Tibial nerve (tissue), 4 donors: ENCODE measurements around the gene SLC8B1. TPM values are rescaled to one million over a fixed set of nuclear protein-coding genes. Genes with fewer than 3 reads are reported as not detected.

ENCODE experiments used
- DNase-seq, 2 donors: peaks; one replicate each; pipeline ENCODE4 v3.0.0-alpha.2; 2019; ENCODE audit warnings: low spot score in 2 of 2
- H3K27ac ChIP-seq, 4 donors: fragments of 200-600 bp; sonication (generic) in 3 of 4; one replicate each; pipeline ENCODE4 v1.5.1; 2017 to 2019; ENCODE audit warnings: mild to moderate bottlenecking in 1 of 4
- H3K27me3 ChIP-seq, 2 donors: fragments of 200-600 bp; sonication (generic) in 1 of 2; one replicate each; pipeline versions ENCODE4 v1.5.1 to v1.6.0; 2017 to 2019
- H3K36me3 ChIP-seq, 3 donors: fragments of 200-600 bp; sonication (generic); one replicate each; pipeline ENCODE4 v1.5.1; 2018 to 2019
- H3K4me1 ChIP-seq, 4 donors: fragments of 200-600 bp; sonication (generic) in 3 of 4; one replicate each; pipeline ENCODE4 v1.5.1; 2017 to 2019
- H3K4me3 ChIP-seq, 4 donors: fragments of 200-600 bp; sonication (generic) in 3 of 4; one replicate each; pipeline ENCODE4 v1.5.1; 2017 to 2019; ENCODE audit warnings: mild to moderate bottlenecking in 1 of 4, moderate library complexity in 1 of 4
- H3K9me3 ChIP-seq, 4 donors: fragments of 200-600 bp; sonication (generic) in 3 of 4; one replicate each; pipeline ENCODE4 v1.5.1; 2017 to 2019
- CTCF ChIP-seq, 5 experiments: fragments of 200-600 bp in 3 of 5; fragments of 450-650 bp in 2 of 5; sonication (generic) in 3 of 5; IDR thresholded peaks; one replicate each; pipeline ENCODE4 v1.5.1; 2016 to 2019; ENCODE audit warnings: antibody characterized with exemption in 5 of 5, mild to moderate bottlenecking in 3 of 5, moderate library complexity in 2 of 5
- EP300 ChIP-seq, 2 donors: sonication (generic); formaldehyde crosslinking; IDR thresholded peaks; one replicate each; pipeline ENCODE4 v1.6.1; 2017; ENCODE audit warnings: antibody characterized with exemption in 2 of 2, mild to moderate bottlenecking in 1 of 2
- POLR2A ChIP-seq, 2 donors: fragments of 450-650 bp; IDR thresholded peaks; one replicate each; pipeline ENCODE4 v1.6.1; 2017; ENCODE audit warnings: antibody characterized with exemption in 2 of 2, mild to moderate bottlenecking in 2 of 2, moderate library complexity in 2 of 2
- WGBS, 2 donors: methylation state at CpG; one replicate each; pipeline ENCODE4 v1.1.5; 2018; 5-methylcytosine and 5-hydroxymethylcytosine counted together
- total RNA-seq, 4 donors: library from RNA; depleted of rRNA; stranded (reverse); fragments of >200 nt; gene quantifications; one replicate each; pipeline ENCODE4 v1.1.0, GENCODE V29; 2016

SLC8B1 gene
- total RNA-seq, 4 donors from 2014 or later, result 52.0 to 73.5 (median 61.2) TPM

- Histone ChIP-seq H3K36me3 (peaks cover 0 to 82% (median 9%) of the 10 kb centered on the region in 3 donors), H3K4me3 (no peak overlapping the region), H3K27ac (no peak overlapping the region), H3K9me3 (no peaks in the 10 kb centered on the region), H3K27me3 (no peaks in the 10 kb centered on the region), H3K4me1 (peaks cover 0 to 22% (median 14%) of the 10 kb centered on the region in 4 donors)
- DNase-seq, result no peak
- WGBS, 2 donors, result 94 to 97% methylated on average over 10 of the region's 10 CpGs
- TF ChIP-seq CTCF (IDR thresholded peaks at IDR 0.05) (no peak), POLR2A (IDR thresholded peaks at IDR 0.05) (no peak), EP300 (IDR thresholded peaks at IDR 0.05) (no peak)
Observed at GRCh38 chr12:113276946-113277500, 57.9 kb downstream of the SLC8B1 start.

- H3K4me1 ChIP-seq, result peaks cover 0 to 29% (median 16%) of the 10 kb centered on the region in 4 donors
- TF ChIP-seq EP300 (IDR thresholded peaks at IDR 0.05), result no peak
- TF ChIP-seq CTCF (IDR thresholded peaks at IDR 0.05), result no peak
- TF ChIP-seq POLR2A (IDR thresholded peaks at IDR 0.05), result no peak
- no peak overlapping the region for H3K4me3 ChIP-seq
- peaks cover 0 to 79% (median 9%) of the 10 kb centered on the region in 3 donors for H3K36me3 ChIP-seq
- no peaks in the 10 kb centered on the region for H3K9me3 ChIP-seq
- 66 to 68% methylated on average over 8 of the region's 8 CpGs for WGBS, 2 donors
- DNase-seq, result no peak
- no peaks in the 10 kb centered on the region for H3K27me3 ChIP-seq
- no peak overlapping the region for H3K27ac ChIP-seq
Observed at GRCh38 chr12:113276306-113276705, 58.6 kb downstream of the SLC8B1 start.

- peaks cover 0 to 38% (median 17%) of the 10 kb centered on the region in 4 donors for H3K4me1 ChIP-seq
- H3K9me3 ChIP-seq, result no peaks in the 10 kb centered on the region
- no peak for TF ChIP-seq EP300 (IDR thresholded peaks at IDR 0.05)
- no peak for TF ChIP-seq POLR2A (IDR thresholded peaks at IDR 0.05)
- no peak for TF ChIP-seq CTCF (IDR thresholded peaks at IDR 0.05)
- no peak overlapping the region for H3K27ac ChIP-seq
- peaks cover 0 to 75% (median 9%) of the 10 kb centered on the region in 3 donors for H3K36me3 ChIP-seq
- DNase-seq, result no peak
- 95 to 98% methylated on average over 8 of the region's 8 CpGs for WGBS, 2 donors
- H3K27me3 ChIP-seq, result no peaks in the 10 kb centered on the region
- no peak overlapping the region for H3K4me3 ChIP-seq
Observed at GRCh38 chr12:113274848-113275247, 60.1 kb downstream of the SLC8B1 start.

- TF ChIP-seq EP300 (IDR thresholded peaks at IDR 0.05), result no peak
- TF ChIP-seq POLR2A (IDR thresholded peaks at IDR 0.05), result no peak
- no peak for TF ChIP-seq CTCF (IDR thresholded peaks at IDR 0.05)
- no peaks in the 10 kb centered on the region for H3K9me3 ChIP-seq
- peaks cover 0 to 38% (median 17%) of the 10 kb centered on the region in 4 donors for H3K4me1 ChIP-seq
- 86% methylated on average over 12 to 13 of the region's 13 CpGs for WGBS, 2 donors
- H3K27ac ChIP-seq, result peak overlapping the region; percentile 76 to 94 (median 84)
- H3K4me3 ChIP-seq, result no peak overlapping the region
- DNase-seq, result no peak
- no peaks in the 10 kb centered on the region for H3K27me3 ChIP-seq
- H3K36me3 ChIP-seq, result peaks cover 6 to 78% (median 9%) of the 10 kb centered on the region in 3 donors
Observed at GRCh38 chr12:113273053-113273725, 61.7 kb downstream of the SLC8B1 start.
